ENCODE results near the gene KRI1. TPM values are rescaled to one million over a fixed set of nuclear protein-coding genes. Genes with fewer than 3 reads are reported as not detected.

Gene KRI1
- total RNA-seq, 1 experiment from 2014 or later: 57.4 TPM

GRCh38 chr19:10543420-10544241 is 22.2 kb downstream of the KRI1 start, which contains the start of gene ATG4D:
Gene ATG4D, plus strand, starts transcription at chr19:10543904. Its CDS starts 187 bp downstream, at chr19:10544091.
- no peaks in the 10 kb centered on the region for H3K27me3 ChIP-seq (ENCODE audit: insufficient read depth, low read length)
- no peak within 1 kb of the TSS for H2BK12ac ChIP-seq (ENCODE audit: insufficient read length, low read depth, low read length)
- no peaks in the 10 kb centered on the region for H4K20me1 ChIP-seq (ENCODE audit: control insufficient read depth, insufficient read depth, insufficient read length)
- no peak within 1 kb of the TSS for H3K4ac ChIP-seq (ENCODE audit: low read depth, low read length)
- H2BK5ac ChIP-seq (ENCODE audit: insufficient read length, low read length): no peak within 1 kb of the TSS
- H3K36me3 Mint-ChIP-seq (ENCODE audit: insufficient read depth in 1 of 3, low read depth in 3 of 3): peaks cover 6 to 15% (median 14%) of the 10 kb centered on the region in 3 experiments; a peak in 6 of 7 replicates
- no peak within 1 kb of the TSS for H2BK15ac ChIP-seq (ENCODE audit: low read depth, low read length)
- H3K18ac ChIP-seq (ENCODE audit: insufficient read length, low read depth, low read length): no peak within 1 kb of the TSS
- H2AK5ac ChIP-seq (ENCODE audit: insufficient read length, low read length): no peak within 1 kb of the TSS
- no peak within 1 kb of the TSS for H2AFZ ChIP-seq (ENCODE audit: low read length)
- H4K91ac ChIP-seq (ENCODE audit: insufficient read length, low read depth, low read length): no peak within 1 kb of the TSS
- H3K56ac ChIP-seq (ENCODE audit: insufficient read length, low read depth, low read length): no peak within 1 kb of the TSS
- no peaks in the 10 kb centered on the region for H3K79me1 ChIP-seq (ENCODE audit: insufficient read depth, low read depth, low read length, poor library complexity, severe bottlenecking)
- no peaks in the 10 kb centered on the region for H3K79me2 ChIP-seq (ENCODE audit: insufficient read depth, low read length)
- no peak within 1 kb of the TSS for H3K23ac ChIP-seq (ENCODE audit: insufficient read length, low read depth, low read length)
- H2BK120ac ChIP-seq (ENCODE audit: low read depth, low read length, poor library complexity, severe bottlenecking): no peak within 1 kb of the TSS
- H3K4me2 ChIP-seq (ENCODE audit: insufficient read depth, insufficient read length, low read length): peak within 1 kb of the TSS; percentile 53
- no peak for TF ChIP-seq CTCF (conservative IDR thresholded peaks at IDR 0.05)
- H3K4me1 ChIP-seq (ENCODE audit: insufficient read depth, low read length): no peaks in the 10 kb centered on the region
- no peak within 1 kb of the TSS for H3T11ph ChIP-seq (ENCODE audit: low read length)
- H3K23me2 ChIP-seq (ENCODE audit: insufficient read length, low read depth, low read length, poor library complexity, severe bottlenecking): no peaks in the 10 kb centered on the region
- H3K4me1 Mint-ChIP-seq: peaks cover 4 to 12% of the 10 kb centered on the region in 2 experiments
- WGBS (ENCODE audit: extremely low coverage, insufficient read length, low lambda C conversion rate): no CpG with 5 or more reads among the region's 79 CpGs
- H2BK20ac ChIP-seq (ENCODE audit: low read depth, low read length, poor library complexity, severe bottlenecking): no peak within 1 kb of the TSS
- H3K9me3 ChIP-seq (ENCODE audit: control insufficient read depth, low read depth, low read length): no peaks in the 10 kb centered on the region
- peaks cover 5% of the 10 kb centered on the region; the same call in 1 of the 2 replicates for H3K27me3 Mint-ChIP-seq (ENCODE audit: low read depth)
- peak within 1 kb of the TSS; percentile 12 for H3K9ac ChIP-seq (ENCODE audit: extremely low read depth, insufficient read length, low read length)
- peak within 1 kb of the TSS; percentile 89 for H3K4me3 Mint-ChIP-seq
- no peak within 1 kb of the TSS for H4K8ac ChIP-seq (replicated peaks; ENCODE audit: insufficient read length, low read depth, low read length)
- no peaks in the 10 kb centered on the region for H3K9me3 Mint-ChIP-seq
- H3K27ac ChIP-seq (ENCODE audit: insufficient read length, low read depth, low read length): no peak within 1 kb of the TSS
- H4K5ac ChIP-seq (ENCODE audit: insufficient read length, low read depth, low read length): no peak within 1 kb of the TSS
- H3K14ac ChIP-seq (ENCODE audit: insufficient read depth, low read length): no peak within 1 kb of the TSS
- peak within 1 kb of the TSS in 2 of 3 experiments; percentile 88 to 95; a peak in 4 of 7 replicates for H3K27ac Mint-ChIP-seq
- DNase-seq: peak; percentile 90
